H1 (cell line): ENCODE results near the gene MPZL3. TPM values are rescaled to one million over a fixed set of nuclear protein-coding genes. Genes with fewer than 3 reads are reported as not detected.

Experiments used
- CTCF ChIA-PET: fragments of 300-600 bp; sonication (Branson Sonifier 250); formaldehyde crosslinking; loops from one replicate; lab custom pipeline; 2021; ENCODE audit not compliant: partially characterized antibody; lab: Charles Lee
- POLR2A ChIA-PET: fragments of 300-600 bp; sonication (Branson Sonifier 250); formaldehyde crosslinking; loops from one replicate; lab custom pipeline; 2021; ENCODE audit warnings: inconsistent platforms; ENCODE audit not compliant: partially characterized antibody; lab: Charles Lee
- DNase-seq, 2 experiments: peaks; one replicate each; pipeline versions ENCODE4 v3.0.0 to v3.0.0-alpha.2; 2010 to 2022; ENCODE audit warnings: low spot score in 2 of 2, low read depth in 1 of 2, mixed read lengths in 1 of 2
- FAIRE-seq: peaks from 2 replicates; lab custom pipeline; 2011; peaks lifted over from hg19 to GRCh38; lab: Jason Lieb, UNC
- H2AFZ ChIP-seq: 2 replicates; pipeline ENCODE4 v1.8.1; 2012; ENCODE audit warnings: low read length, inconsistent platforms
- H2AK5ac ChIP-seq: 2 replicates; pipeline ENCODE4 v1.6.1; 2013; ENCODE audit warnings: low read depth, low read length
- H2BK120ac ChIP-seq: replicated peaks from 2 replicates; pipeline ENCODE3; 2013; ENCODE audit warnings: low read depth, low read length, inconsistent platforms
- H2BK12ac ChIP-seq: 2 replicates; pipeline ENCODE4 v1.6.1; 2013; ENCODE audit warnings: low read depth, low read length
- H2BK15ac ChIP-seq: 2 replicates; pipeline ENCODE4 v1.6.1; 2013; ENCODE audit warnings: low read length
- H2BK20ac ChIP-seq: 2 replicates; pipeline ENCODE4 v1.6.1; 2013; ENCODE audit warnings: low read length
- H2BK5ac ChIP-seq: 2 replicates; pipeline ENCODE4 v1.6.1; 2013; ENCODE audit warnings: low read depth, low read length
- H3K14ac ChIP-seq: 2 replicates; pipeline ENCODE4 v1.6.1; 2013; ENCODE audit warnings: inconsistent platforms; ENCODE audit not compliant: insufficient read length
- H3K18ac ChIP-seq: 2 replicates; pipeline ENCODE4 v1.6.1; 2013; ENCODE audit warnings: low read length; ENCODE audit errors: extremely low read depth
- H3K23ac ChIP-seq: 2 replicates; pipeline ENCODE4 v1.6.1; 2013; ENCODE audit warnings: inconsistent platforms; ENCODE audit not compliant: insufficient read length
- H3K23me2 ChIP-seq: 2 replicates; pipeline ENCODE4 v1.6.1; 2013; ENCODE audit warnings: low read depth, low read length
- H3K27ac ChIP-seq: 2 replicates; pipeline ENCODE4 v1.6.1; 2011; ENCODE audit warnings: low read depth, low read length, inconsistent platforms
- H3K27me3 ChIP-seq, 4 experiments: replicated peaks in 1 of 4; 1 replicate in 1 of 4; 2 replicates in 3 of 4; pipeline versions ENCODE4 v1.6.1 to v1.8.1; 2011 to 2013; ENCODE audit warnings: low read length in 3 of 4, mild to moderate bottlenecking in 3 of 4, inconsistent platforms in 2 of 4, mixed read lengths in 2 of 4, moderate library complexity in 1 of 4; ENCODE audit not compliant: control insufficient read depth in 3 of 4, insufficient read depth in 3 of 4; ENCODE audit errors: extremely low read depth in 1 of 4
- H3K36me3 ChIP-seq, 4 experiments: 2 replicates each; pipeline versions ENCODE4 v1.6.1 to v1.8.1; 2011 to 2013; ENCODE audit warnings: mild to moderate bottlenecking in 4 of 4, low read length in 3 of 4, moderate library complexity in 2 of 4, control low read depth in 1 of 4, inconsistent platforms in 1 of 4; ENCODE audit not compliant: insufficient read depth in 4 of 4, control insufficient read depth in 2 of 4
- H3K4ac ChIP-seq: replicated peaks from 2 replicates; pipeline ENCODE3; 2013; ENCODE audit warnings: low read length, low read depth, mixed read lengths, inconsistent platforms; ENCODE audit not compliant: insufficient read length
- H3K4me1 ChIP-seq, 4 experiments: replicated peaks in 1 of 4; 1 replicate in 1 of 4; 2 replicates in 3 of 4; pipeline versions ENCODE4 v1.6.1 to v1.8.1; 2011 to 2013; ENCODE audit warnings: low read length in 3 of 4, inconsistent platforms in 2 of 4, mixed read lengths in 1 of 4; ENCODE audit not compliant: insufficient read depth in 4 of 4, control insufficient read depth in 3 of 4
- H3K4me2 ChIP-seq, 2 experiments: 2 replicates each; pipeline versions ENCODE4 v1.6.1 to v1.8.1; 2011 to 2013; ENCODE audit warnings: low read depth in 2 of 2, low read length in 2 of 2, control low read depth in 1 of 2, inconsistent platforms in 1 of 2, mild to moderate bottlenecking in 1 of 2; ENCODE audit not compliant: insufficient read depth in 1 of 2
- H3K4me3 ChIP-seq, 4 experiments: fragments of 200-600, 300-600 bp in 1 of 4; sonication (generic), shearing (Covaris generic), sonication (Bioruptor Twin) in 1 of 4; 2 replicates each; pipeline versions ENCODE4 v1.5.1 to v1.8.1; 2011 to 2016; ENCODE audit warnings: low read length in 4 of 4, low read depth in 3 of 4, control low read depth in 2 of 4, inconsistent platforms in 2 of 4, mild to moderate bottlenecking in 2 of 4, mixed read lengths in 1 of 4, moderate library complexity in 1 of 4; ENCODE audit not compliant: insufficient read depth in 2 of 4; ENCODE audit errors: extremely low read depth in 1 of 4
- H3K56ac ChIP-seq: replicated peaks from 2 replicates; pipeline ENCODE3; 2013; ENCODE audit warnings: low read depth, mild to moderate bottlenecking, mixed read lengths, low read length, inconsistent platforms; ENCODE audit not compliant: insufficient read length
- H3K79me1 ChIP-seq: 2 replicates; pipeline ENCODE4 v1.6.1; 2013; ENCODE audit warnings: low read depth, low read length, control low read depth
- H3K79me2 ChIP-seq, 2 experiments: 2 replicates each; pipeline versions ENCODE4 v1.6.1 to v1.8.1; 2012 to 2013; ENCODE audit warnings: low read length in 2 of 2, mild to moderate bottlenecking in 2 of 2, inconsistent platforms in 1 of 2; ENCODE audit not compliant: insufficient read depth in 2 of 2, control insufficient read depth in 1 of 2
- H3K9ac ChIP-seq, 4 experiments: replicated peaks in 1 of 4; 1 replicate in 1 of 4; 2 replicates in 3 of 4; pipeline versions ENCODE4 v1.6.1 to v1.8.1; 2011 to 2013; ENCODE audit warnings: low read depth in 3 of 4, low read length in 3 of 4, control low read depth in 2 of 4, mild to moderate bottlenecking in 2 of 4, moderate library complexity in 2 of 4, inconsistent platforms in 1 of 4; ENCODE audit errors: extremely low read depth in 1 of 4
- H3K9me3 ChIP-seq, 2 experiments: 2 replicates each; pipeline versions ENCODE4 v1.6.1 to v1.8.1; 2012 to 2013; ENCODE audit warnings: mild to moderate bottlenecking in 2 of 2, moderate library complexity in 2 of 2, control low read depth in 1 of 2, inconsistent platforms in 1 of 2, low read depth in 1 of 2, low read length in 1 of 2, mixed read lengths in 1 of 2; ENCODE audit not compliant: insufficient read depth in 2 of 2
- H4K20me1 ChIP-seq, 2 experiments: replicated peaks in 1 of 2; 2 replicates each; pipeline versions ENCODE3 to v1.8.1; 2011 to 2013; ENCODE audit warnings: inconsistent platforms in 2 of 2, low read length in 2 of 2, mild to moderate bottlenecking in 1 of 2; ENCODE audit not compliant: insufficient read depth in 2 of 2, control insufficient read depth in 1 of 2
- H4K5ac ChIP-seq: 2 replicates; pipeline ENCODE4 v1.6.1; 2013; ENCODE audit warnings: low read length, low read depth, mixed read lengths, inconsistent platforms; ENCODE audit not compliant: insufficient read length
- H4K8ac ChIP-seq: 2 replicates; pipeline ENCODE4 v1.8.0; 2013; ENCODE audit warnings: mild to moderate bottlenecking, moderate library complexity, low read length, inconsistent platforms; ENCODE audit not compliant: insufficient read depth; ENCODE audit errors: extremely low read depth
- H4K91ac ChIP-seq: replicated peaks from 2 replicates; pipeline ENCODE3; 2013; ENCODE audit warnings: low read length, mixed read lengths, inconsistent platforms; ENCODE audit not compliant: insufficient read length
- ASH2L ChIP-seq: fragments of 200-600, 300-600 bp; sonication (generic); IDR thresholded peaks from one replicate; pipeline ENCODE4 v1.7.1; 2017; ENCODE audit warnings: low read length
- WGBS, 2 experiments: shearing (Covaris generic) in 1 of 2; methylation state at CpG; one replicate each; pipeline versions ENCODE4 v1.1.6 to v1.1.7; 2013 to 2015; ENCODE audit warnings: low lambda C conversion rate in 2 of 2, mixed read lengths in 2 of 2, inconsistent platforms in 1 of 2, low coverage in 1 of 2, missing lambda C conversion rate in 1 of 2; ENCODE audit not compliant: insufficient replicate concordance in 2 of 2, insufficient coverage in 1 of 2, insufficient read length in 1 of 2; ENCODE audit errors: extremely low coverage in 1 of 2, missing lambda C conversion rate in 1 of 2; 5-methylcytosine and 5-hydroxymethylcytosine counted together
- polyA plus RNA-seq, 7 experiments: library from polyadenylated mRNA; depleted of rRNA in 3 of 7; stranded (reverse) in 5 of 7; unstranded in 2 of 7; fragments of >200 nt in 5 of 7; fragments of 200-250 nt in 2 of 7; gene quantifications; 1 replicate in 5 of 7; 2 replicates in 1 of 7; 4 replicates in 1 of 7; pipeline versions ENCODE4 v1.2.1 to v1.2.3, GENCODE V29; 2011 to 2013; ENCODE audit warnings: missing spikeins in 2 of 7, mixed read lengths in 2 of 7
- total RNA-seq: library from RNA; stranded (reverse); fragmentation: NEBNext Ultra II Directional; extraction: Animal tissue kit (Norgen Biotek cat#: 25700); gene quantifications from 2 replicates; pipeline ENCODE4 v1.2.1, GENCODE V29; 2021

MPZL3 gene
- total and polyA plus RNA-seq, 2 of the 8 experiments (the other 6 are each of a cell fraction or from before 2014, with no cell fraction given) = 1.1 to 3.9 TPM

DNA sequence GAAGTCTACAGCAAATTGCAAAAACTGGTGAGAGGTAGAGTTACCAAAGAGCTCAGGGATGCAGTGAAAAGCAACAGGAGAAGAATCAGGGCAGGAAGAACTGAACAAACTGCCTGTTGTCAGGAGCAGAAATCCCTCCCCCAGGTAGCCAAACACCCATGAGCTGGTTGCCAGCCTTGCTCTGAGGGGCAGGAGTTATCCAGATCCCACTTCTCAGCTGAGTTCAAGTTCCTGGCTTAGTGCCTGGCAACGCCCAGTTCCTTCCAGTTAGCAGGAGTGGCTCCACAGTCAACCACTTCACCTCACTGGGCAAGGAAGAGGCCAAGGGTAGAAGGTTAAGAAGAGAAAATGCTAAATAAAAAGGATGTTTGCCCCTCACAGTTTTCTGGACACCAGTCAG lies 13.8 kb upstream of the MPZL3 start:
- Histone ChIP-seq H2AFZ (peak overlapping the region; percentile 57; the same call in 1 of the 2 replicates), H3K18ac (no peak overlapping the region), H2BK20ac (0 out of 2 replicates have a peak overlapping the region, but pooled peaks have one; percentile 38), H3K9ac (no peak overlapping the region), H3K27ac (no peak overlapping the region), H4K5ac (no peak overlapping the region), H3K23me2 (peaks cover 5% of the 10 kb centered on the region; the same call in 1 of the 2 replicates), H3K14ac (no peak overlapping the region), H2BK5ac (no peak overlapping the region), H2AK5ac (no peak overlapping the region), H2BK15ac (no peak overlapping the region), H3K9me3 (no peaks in the 10 kb centered on the region), H2BK12ac (no peak overlapping the region), H3K23ac (no peak overlapping the region), H4K91ac (no peak overlapping the region), H3K56ac (no peak overlapping the region), H4K8ac (no peak overlapping the region), H4K20me1 (no peaks in the 10 kb centered on the region), H2BK120ac (no peak overlapping the region), H3K4me2 (no peak overlapping the region), H3K79me2 (no peaks in the 10 kb centered on the region), H3K36me3 (no peaks in the 10 kb centered on the region), H3K4ac (no peak overlapping the region), H3K79me1 (no peaks in the 10 kb centered on the region), H3K4me3 (no peak overlapping the region), H3K4me1 (peaks cover 3 to 11% (median 4%) of the 10 kb centered on the region in 4 experiments; a peak in 4 of 7 replicates), H3K27me3 (peaks cover 1 to 42% (median 31%) of the 10 kb centered on the region in 4 experiments)
- 77% methylated on average over 1 of the region's 1 CpG; no CpG with 5 or more reads in 1 of the 2 experiments for WGBS, 2 experiments
- no peak for DNase-seq
- ChIA-PET CTCF (interaction anchor here (0.6 to 2.6 kb wide), 7 partner anchors 12 to 95 kb away, joined by 3 to 15 read pairs (median 8); no protein-coding TSS in a partner anchor), POLR2A (interaction anchor here (1.4 to 1.5 kb wide), 2 partner anchors 10 to 12 kb away, joined by 3 to 4 read pairs; no protein-coding TSS in a partner anchor)
- no peak for TF ChIP-seq ASH2L
- FAIRE-seq = no peak
